Coronary artery (tissue), 2 donors: Measurements from ENCODE around the gene CACNG6.
A peak's percentile ranks its signal among the peaks of the same experiment; 100 is the strongest.

Experiments used
- DNase-seq: peaks from one replicate; pipeline ENCODE4 v3.0.0-alpha.2; 2017; ENCODE audit warnings: low spot score
- H3K27ac ChIP-seq, 2 donors: fragments of 200-600 bp; sonication (generic); one replicate each; pipeline ENCODE4 v1.5.1; 2016 to 2019
- H3K4me3 ChIP-seq: fragments of 200-600 bp; sonication (generic); 2 replicates; pipeline ENCODE4 v1.5.1; 2016; ENCODE audit warnings: mild to moderate bottlenecking, moderate library complexity
- TF ChIP-seq, protein P1 (sequence below): fragments of 200-600 bp; sonication (generic); IDR thresholded peaks from one replicate; pipeline ENCODE4 v1.5.1; 2019; ENCODE audit warnings: antibody characterized with exemption

Gene CACNG6

GRCh38 chr19:53980539-53981375 lies 10.7 kb upstream of the CACNG6 start:
- TF ChIP-seq, protein P1, sequence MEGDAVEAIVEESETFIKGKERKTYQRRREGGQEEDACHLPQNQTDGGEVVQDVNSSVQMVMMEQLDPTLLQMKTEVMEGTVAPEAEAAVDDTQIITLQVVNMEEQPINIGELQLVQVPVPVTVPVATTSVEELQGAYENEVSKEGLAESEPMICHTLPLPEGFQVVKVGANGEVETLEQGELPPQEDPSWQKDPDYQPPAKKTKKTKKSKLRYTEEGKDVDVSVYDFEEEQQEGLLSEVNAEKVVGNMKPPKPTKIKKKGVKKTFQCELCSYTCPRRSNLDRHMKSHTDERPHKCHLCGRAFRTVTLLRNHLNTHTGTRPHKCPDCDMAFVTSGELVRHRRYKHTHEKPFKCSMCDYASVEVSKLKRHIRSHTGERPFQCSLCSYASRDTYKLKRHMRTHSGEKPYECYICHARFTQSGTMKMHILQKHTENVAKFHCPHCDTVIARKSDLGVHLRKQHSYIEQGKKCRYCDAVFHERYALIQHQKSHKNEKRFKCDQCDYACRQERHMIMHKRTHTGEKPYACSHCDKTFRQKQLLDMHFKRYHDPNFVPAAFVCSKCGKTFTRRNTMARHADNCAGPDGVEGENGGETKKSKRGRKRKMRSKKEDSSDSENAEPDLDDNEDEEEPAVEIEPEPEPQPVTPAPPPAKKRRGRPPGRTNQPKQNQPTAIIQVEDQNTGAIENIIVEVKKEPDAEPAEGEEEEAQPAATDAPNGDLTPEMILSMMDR = no peak
- Histone ChIP-seq H3K4me3 (peak overlapping the region; percentile 54), H3K27ac (peak overlapping the region in 1 of 2 donors; percentile 31)
- DNase-seq = no peak

DNA sequence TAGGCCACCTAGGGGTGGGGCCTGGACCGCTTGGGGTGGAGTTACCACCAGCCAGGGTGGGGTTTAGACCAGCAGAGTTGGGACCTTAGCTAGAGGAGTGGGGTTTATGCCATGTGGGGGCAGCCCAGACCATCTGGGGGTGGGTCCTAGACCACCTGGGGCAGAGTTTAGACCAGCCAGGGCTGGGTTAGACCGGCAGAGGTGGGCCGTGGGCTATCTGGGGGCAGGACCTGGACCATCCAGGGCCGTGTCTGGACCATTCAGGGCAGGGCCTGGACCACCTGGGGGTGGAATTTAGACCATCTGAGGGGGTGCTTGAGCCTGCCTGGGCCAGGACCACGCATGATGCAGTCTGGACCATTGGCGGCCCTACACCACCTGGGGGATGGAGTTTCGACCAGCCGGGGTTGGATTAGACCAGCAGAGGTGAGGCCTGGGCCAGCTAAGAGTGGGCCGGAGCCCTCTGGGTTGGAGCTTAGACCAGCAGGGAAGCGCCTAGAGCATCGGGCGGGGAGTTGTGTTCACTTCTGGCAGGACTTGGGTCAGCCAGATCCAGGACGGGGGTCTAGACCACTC lies 10.0 kb upstream of the CACNG6 start:
- no peak for DNase-seq
- TF ChIP-seq, protein P1 = no peak
- peak overlapping the region in 1 of 2 donors; percentile 31 for H3K27ac ChIP-seq
- H3K4me3 ChIP-seq = peak overlapping the region; percentile 66

GRCh38 chr19:53982001-53982451 lies 9.4 kb upstream of the CACNG6 start:
- DNase-seq = no peak
- TF ChIP-seq, protein P1 = no peak
- peak overlapping the region in 1 of 2 donors; percentile 31 for H3K27ac ChIP-seq
- H3K4me3 ChIP-seq = peak overlapping the region; percentile 66

DNA sequence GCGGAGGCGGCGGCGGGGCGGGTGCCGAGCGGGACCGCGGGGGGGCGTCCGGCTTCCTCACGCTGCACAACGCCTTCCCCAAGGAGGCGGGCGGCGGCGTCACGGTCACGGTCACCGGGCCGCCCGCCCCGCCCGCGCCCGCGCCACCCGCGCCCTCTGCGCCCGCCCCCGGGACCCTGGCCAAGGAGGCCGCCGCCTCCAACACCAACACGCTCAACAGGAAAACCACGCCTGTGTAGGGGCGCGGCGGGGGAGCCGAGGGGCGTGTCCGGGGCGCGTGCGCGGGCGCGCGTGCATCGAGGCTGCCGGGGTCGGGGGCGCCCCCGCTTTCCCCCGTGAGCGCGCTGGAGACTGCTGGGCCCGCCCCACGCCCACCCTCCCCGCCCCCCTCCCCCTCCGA lies 8.8 kb upstream of the CACNG6 start:
- Histone ChIP-seq H3K27ac (no peak overlapping the region), H3K4me3 (peak overlapping the region; percentile 66)
- DNase-seq = no peak
- TF ChIP-seq, protein P1 = no peak

- no peak for DNase-seq
- TF ChIP-seq, protein P1 = no peak
- no peak overlapping the region for H3K27ac ChIP-seq
These were observed 7.8 kb upstream of the CACNG6 start for GRCh38 chr19:53983457-53984289.

DNA sequence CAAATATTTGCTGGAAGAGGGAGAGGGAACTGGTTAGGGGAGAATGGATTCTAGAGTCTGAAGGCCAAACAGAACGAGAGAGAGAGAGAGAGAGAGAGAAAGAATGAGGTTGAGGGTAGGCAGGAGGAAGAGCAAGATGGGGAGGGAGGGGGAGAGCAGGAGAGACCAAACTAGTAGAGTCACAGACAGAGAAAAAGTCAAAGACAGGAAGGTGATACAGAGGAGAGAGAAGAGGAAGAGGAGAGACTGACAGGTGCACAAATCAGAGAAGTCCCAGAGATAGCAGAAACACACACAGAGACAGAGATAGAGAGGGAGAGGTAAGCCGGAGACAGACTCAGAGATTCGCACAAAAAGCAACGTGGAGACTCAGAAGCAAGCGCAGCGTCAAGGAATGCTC lies 5.6 kb upstream of the CACNG6 start:
- no peak overlapping the region for H3K27ac ChIP-seq
- DNase-seq = no peak
- TF ChIP-seq, protein P1 = no peak
- no peak overlapping the region for H3K4me3 ChIP-seq

More at GRCh38 chr19:53983457-53984289, 7.8 kb upstream of the CACNG6 start:
- H3K4me3 ChIP-seq = no peak overlapping the region
